Activated CD8-positive, alpha-beta memory T cell treated with anti-CD3 and anti-CD28 coated beads, Interleukin-2, amount 50 U/mL, for 1 hour (primary cell): ENCODE results near the gene ZFPM1.

Experiments
- DNase-seq: peaks from one replicate; pipeline ENCODE4 v3.0.0-alpha.2; 2020; ENCODE audit errors: extremely low read depth

ZFPM1 gene

GRCh38 chr16:88497561-88498462 is 44.7 kb downstream of the ZFPM1 start:
- DNase-seq: no peak

GRCh38 chr16:88498576-88499208 is 45.6 kb downstream of the ZFPM1 start:
- DNase-seq: no peak

GRCh38 chr16:88499292-88499691 is 46.2 kb downstream of the ZFPM1 start:
- no peak for DNase-seq

GRCh38 chr16:88499836-88500251 is 46.8 kb downstream of the ZFPM1 start:
- no peak for DNase-seq

GRCh38 chr16:88500255-88500661 is 47.2 kb downstream of the ZFPM1 start:
- DNase-seq: no peak

- no peak for DNase-seq
These were observed 49.3 kb downstream of the ZFPM1 start for GRCh38 chr16:88502371-88502770.

GRCh38 chr16:88502776-88503280 is 49.7 kb downstream of the ZFPM1 start:
- no peak for DNase-seq

GRCh38 chr16:88503374-88503770 is 50.3 kb downstream of the ZFPM1 start:
- no peak for DNase-seq

- DNase-seq: no peak
These were observed 50.9 kb downstream of the ZFPM1 start for GRCh38 chr16:88503771-88504488.

GRCh38 chr16:88504489-88505404 is 51.7 kb downstream of the ZFPM1 start:
- DNase-seq: no peak

GRCh38 chr16:88505405-88506082 is 52.5 kb downstream of the ZFPM1 start:
- DNase-seq: peak; percentile 27

- DNase-seq: no peak
These were observed 53.6 kb downstream of the ZFPM1 start for GRCh38 chr16:88506723-88507122.

GRCh38 chr16:88507231-88507743 is 54.2 kb downstream of the ZFPM1 start:
- DNase-seq: no peak

GRCh38 chr16:88508376-88508867 is 55.3 kb downstream of the ZFPM1 start:
- no peak for DNase-seq

GRCh38 chr16:88508868-88509748 is 56.0 kb downstream of the ZFPM1 start:
- no peak for DNase-seq

GRCh38 chr16:88509749-88510069 is 56.6 kb downstream of the ZFPM1 start:
- DNase-seq: no peak

GRCh38 chr16:88510091-88510994 is 57.3 kb downstream of the ZFPM1 start:
- no peak for DNase-seq

GRCh38 chr16:88511060-88511459 is 58.0 kb downstream of the ZFPM1 start:
- DNase-seq: no peak
